CD14-positive monocyte (primary cell): Measurements from ENCODE around the gene PVALEF. TPM values are rescaled to one million over a fixed set of nuclear protein-coding genes. Genes with fewer than 3 reads are reported as not detected.

ENCODE experiments used
- DNase-seq, 3 donors: peaks; one replicate each; pipeline ENCODE4 v3.0.0-alpha.2; 2011 to 2022
- H2AFZ ChIP-seq: 2 replicates; pipeline ENCODE4 v1.6.0; 2012; ENCODE audit warnings: mild to moderate bottlenecking, low read depth, low read length, inconsistent platforms; ENCODE audit not compliant: insufficient read depth, poor library complexity, severe bottlenecking
- H3K27ac ChIP-seq, 2 donors: 1 replicate in 1 of 2; 2 replicates in 1 of 2; pipeline ENCODE4 v1.5.1; 2012 to 2013; ENCODE audit warnings: low read length in 2 of 2, control low read depth in 1 of 2, inconsistent platforms in 1 of 2, low read depth in 1 of 2, mild to moderate bottlenecking in 1 of 2
- H3K27me3 ChIP-seq, 2 donors: one replicate each; pipeline versions ENCODE4 v1.6.0 to v1.6.1; 2011 to 2013; ENCODE audit warnings: low read length in 2 of 2; ENCODE audit not compliant: control insufficient read depth in 2 of 2, insufficient read depth in 2 of 2
- H3K36me3 ChIP-seq, 2 donors: replicated peaks in 1 of 2; 1 replicate in 1 of 2; 2 replicates in 1 of 2; pipeline versions ENCODE4 v1.5.1 to v1.6.1; 2012 to 2013; ENCODE audit warnings: low read length in 2 of 2, control low read depth in 1 of 2, inconsistent platforms in 1 of 2, mild to moderate bottlenecking in 1 of 2; ENCODE audit not compliant: insufficient read depth in 2 of 2, control insufficient read depth in 1 of 2
- H3K4me1 ChIP-seq, 2 donors: 1 replicate in 1 of 2; 2 replicates in 1 of 2; pipeline versions ENCODE4 v1.5.1 to v1.6.1; 2012 to 2013; ENCODE audit warnings: low read length in 2 of 2, control low read depth in 1 of 2, inconsistent platforms in 1 of 2, mild to moderate bottlenecking in 1 of 2, moderate library complexity in 1 of 2; ENCODE audit not compliant: insufficient read depth in 2 of 2, control insufficient read depth in 1 of 2
- H3K4me2 ChIP-seq: replicated peaks from 2 replicates; pipeline ENCODE3; 2012; ENCODE audit warnings: low read length, moderate library complexity, mild to moderate bottlenecking; ENCODE audit not compliant: poor library complexity, severe bottlenecking; ENCODE audit errors: extremely low read depth
- H3K4me3 ChIP-seq, 3 experiments: fragments of 200-600 bp in 1 of 3; sonication (generic) in 1 of 3; replicated peaks in 1 of 3; 1 replicate in 2 of 3; 2 replicates in 1 of 3; pipeline ENCODE4 v1.5.1; 2011 to 2013; ENCODE audit warnings: low read length in 3 of 3, mild to moderate bottlenecking in 3 of 3, control low read depth in 2 of 3, low read depth in 2 of 3, inconsistent platforms in 1 of 3, moderate library complexity in 1 of 3
- H3K79me2 ChIP-seq: 2 replicates; pipeline ENCODE4 v1.6.0; 2012; ENCODE audit warnings: mild to moderate bottlenecking, control low read depth, inconsistent platforms, low read length, moderate library complexity; ENCODE audit not compliant: insufficient read depth
- H3K9ac ChIP-seq: 2 replicates; pipeline ENCODE4 v1.6.0; 2017; ENCODE audit warnings: low read length, mild to moderate bottlenecking; ENCODE audit not compliant: insufficient read depth, poor library complexity, severe bottlenecking
- H3K9me3 ChIP-seq, 2 donors: replicated peaks in 1 of 2; 1 replicate in 1 of 2; 2 replicates in 1 of 2; pipeline versions ENCODE4 v1.5.1 to v1.6.1; 2012 to 2013; ENCODE audit warnings: low read length in 2 of 2, control low read depth in 1 of 2; ENCODE audit not compliant: control insufficient read depth in 1 of 2, insufficient read depth in 1 of 2
- H4K20me1 ChIP-seq: 2 replicates; pipeline ENCODE4 v1.6.0; 2012; ENCODE audit warnings: mild to moderate bottlenecking, low read length, control low read depth, moderate library complexity; ENCODE audit not compliant: insufficient read depth
- H3K27ac Mint-ChIP-seq, 7 donors: one replicate each; pipeline ENCODE4 v1.8.0; 2020; ENCODE audit warnings: mild to moderate bottlenecking in 7 of 7, mixed read lengths in 7 of 7, moderate library complexity in 6 of 7, inconsistent platforms in 2 of 7
- H3K27me3 Mint-ChIP-seq, 3 donors: one replicate each; pipeline ENCODE4 v1.8.0; 2021 to 2022; ENCODE audit warnings: low read depth in 3 of 3, mild to moderate bottlenecking in 3 of 3, mixed read lengths in 3 of 3, moderate library complexity in 3 of 3, inconsistent platforms in 1 of 3
- H3K36me3 Mint-ChIP-seq, 2 donors: one replicate each; pipeline ENCODE4 v1.8.0; 2020; ENCODE audit warnings: mixed read lengths in 2 of 2, inconsistent platforms in 1 of 2, mild to moderate bottlenecking in 1 of 2
- H3K4me1 Mint-ChIP-seq: one replicate; pipeline ENCODE4 v1.8.0; 2020; ENCODE audit warnings: mild to moderate bottlenecking, mixed read lengths
- H3K4me3 Mint-ChIP-seq, 2 donors: one replicate each; pipeline ENCODE4 v1.8.0; 2020; ENCODE audit warnings: mild to moderate bottlenecking in 2 of 2, mixed read lengths in 2 of 2, moderate library complexity in 1 of 2
- H3K9me3 Mint-ChIP-seq, 7 donors: one replicate each; pipeline ENCODE4 v1.8.0; 2020 to 2022; ENCODE audit warnings: mixed read lengths in 7 of 7, mild to moderate bottlenecking in 6 of 7, moderate library complexity in 6 of 7, inconsistent platforms in 2 of 7
- WGBS: methylation state at CpG from one replicate; pipeline ENCODE4 v1.1.5; 2013; ENCODE audit warnings: missing lambda C conversion rate; ENCODE audit not compliant: insufficient coverage; 5-methylcytosine and 5-hydroxymethylcytosine counted together
- intact Hi-C, 2 donors: fragments of 100-400 bp; cut with micrococcal nuclease; formaldehyde crosslinking; loops; one replicate each; pipeline versions ENCODE4 v1.15.0 to v1.15.1; 2023
- polyA plus RNA-seq, 3 donors: library from polyadenylated mRNA; depleted of rRNA in 1 of 3; unstranded in 2 of 3; stranded (reverse) in 1 of 3; fragments of 300-500 nt in 2 of 3; fragments of >200 nt in 1 of 3; fragmentation: Illumina TruSeq in 2 of 3; gene quantifications; 1 replicate in 2 of 3; 2 replicates in 1 of 3; pipeline ENCODE4 v1.2.3, GENCODE V29; 2012 to 2021
- TF ChIP-seq, protein P1 (sequence below): fragments of 200-600 bp; IDR thresholded peaks from one replicate; pipeline ENCODE4 v1.8.0; 2022; ENCODE audit warnings: antibody characterized with exemption, mild to moderate bottlenecking

The PVALEF gene
- polyA plus RNA-seq, 3 donors = not detected

DNA sequence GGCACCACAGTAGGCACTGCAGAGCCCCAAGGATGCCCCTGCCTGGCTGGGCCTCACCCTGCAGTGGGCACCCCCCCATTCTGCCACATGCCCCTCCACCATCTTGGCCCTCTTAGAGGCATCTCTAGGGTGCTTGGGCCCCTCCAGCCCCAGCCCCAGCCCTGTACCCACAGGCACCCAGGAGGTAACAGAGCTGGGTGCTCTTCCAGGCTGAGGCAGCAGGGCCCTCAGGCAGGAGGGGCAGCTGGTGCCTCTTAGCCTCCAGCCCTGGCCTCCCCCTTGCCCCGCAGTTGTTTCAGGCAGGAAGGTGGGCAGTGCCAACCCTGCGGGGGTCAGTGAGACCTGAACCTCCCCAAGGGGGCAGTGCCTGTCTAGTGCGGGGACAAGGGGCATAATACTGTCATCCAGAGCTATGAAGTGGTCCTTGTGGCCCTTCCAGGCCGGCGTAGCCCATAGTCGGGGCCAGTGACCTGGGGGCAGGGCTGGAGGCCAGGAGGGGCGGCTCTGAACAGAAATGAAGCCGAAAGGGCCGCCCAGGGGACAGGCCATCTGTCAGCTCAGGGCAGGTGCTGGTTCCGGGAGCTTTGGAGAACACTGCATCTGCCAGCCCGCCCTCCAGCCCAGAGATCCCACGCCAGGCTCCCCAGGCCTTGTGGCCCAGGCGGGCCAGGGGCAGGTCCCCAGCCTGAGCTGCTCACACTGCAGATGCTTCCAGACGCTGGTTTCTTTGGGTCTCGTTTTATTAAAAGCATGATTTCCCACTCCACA is 5.6 kb downstream of the PVALEF start:
- H3K27ac ChIP-seq = no peak overlapping the region
- H3K4me1 Mint-ChIP-seq = no peaks in the 10 kb centered on the region
- H3K27me3 ChIP-seq = peaks cover 0 to 11% of the 10 kb centered on the region in 2 donors
- H3K36me3 ChIP-seq = no peaks in the 10 kb centered on the region
- no peak overlapping the region for H3K4me3 Mint-ChIP-seq
- no peak overlapping the region for H2AFZ ChIP-seq
- peaks cover 0 to 4% of the 10 kb centered on the region in 2 donors for H3K4me1 ChIP-seq
- intact Hi-C loops = no loop called here
- H4K20me1 ChIP-seq = no peaks in the 10 kb centered on the region
- peaks cover 12 to 24% (median 16%) of the 10 kb centered on the region in 3 donors for H3K27me3 Mint-ChIP-seq
- H3K4me3 ChIP-seq = no peak overlapping the region
- TF ChIP-seq, protein P1, sequence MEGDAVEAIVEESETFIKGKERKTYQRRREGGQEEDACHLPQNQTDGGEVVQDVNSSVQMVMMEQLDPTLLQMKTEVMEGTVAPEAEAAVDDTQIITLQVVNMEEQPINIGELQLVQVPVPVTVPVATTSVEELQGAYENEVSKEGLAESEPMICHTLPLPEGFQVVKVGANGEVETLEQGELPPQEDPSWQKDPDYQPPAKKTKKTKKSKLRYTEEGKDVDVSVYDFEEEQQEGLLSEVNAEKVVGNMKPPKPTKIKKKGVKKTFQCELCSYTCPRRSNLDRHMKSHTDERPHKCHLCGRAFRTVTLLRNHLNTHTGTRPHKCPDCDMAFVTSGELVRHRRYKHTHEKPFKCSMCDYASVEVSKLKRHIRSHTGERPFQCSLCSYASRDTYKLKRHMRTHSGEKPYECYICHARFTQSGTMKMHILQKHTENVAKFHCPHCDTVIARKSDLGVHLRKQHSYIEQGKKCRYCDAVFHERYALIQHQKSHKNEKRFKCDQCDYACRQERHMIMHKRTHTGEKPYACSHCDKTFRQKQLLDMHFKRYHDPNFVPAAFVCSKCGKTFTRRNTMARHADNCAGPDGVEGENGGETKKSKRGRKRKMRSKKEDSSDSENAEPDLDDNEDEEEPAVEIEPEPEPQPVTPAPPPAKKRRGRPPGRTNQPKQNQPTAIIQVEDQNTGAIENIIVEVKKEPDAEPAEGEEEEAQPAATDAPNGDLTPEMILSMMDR = no peak
- H3K36me3 Mint-ChIP-seq = peaks cover 0 to 5% of the 10 kb centered on the region in 2 donors
- WGBS = 94% methylated on average over 14 of the region's 15 CpGs
- no peak for DNase-seq
- H3K27ac Mint-ChIP-seq = no peak overlapping the region
- no peak overlapping the region for H3K9ac ChIP-seq
- no peaks in the 10 kb centered on the region for H3K79me2 ChIP-seq
- H3K4me2 ChIP-seq = no peak overlapping the region
- peaks cover 3 to 11% (median 7%) of the 10 kb centered on the region in 7 donors for H3K9me3 Mint-ChIP-seq
- H3K9me3 ChIP-seq = peaks cover 0 to 6% of the 10 kb centered on the region in 2 donors

DNA sequence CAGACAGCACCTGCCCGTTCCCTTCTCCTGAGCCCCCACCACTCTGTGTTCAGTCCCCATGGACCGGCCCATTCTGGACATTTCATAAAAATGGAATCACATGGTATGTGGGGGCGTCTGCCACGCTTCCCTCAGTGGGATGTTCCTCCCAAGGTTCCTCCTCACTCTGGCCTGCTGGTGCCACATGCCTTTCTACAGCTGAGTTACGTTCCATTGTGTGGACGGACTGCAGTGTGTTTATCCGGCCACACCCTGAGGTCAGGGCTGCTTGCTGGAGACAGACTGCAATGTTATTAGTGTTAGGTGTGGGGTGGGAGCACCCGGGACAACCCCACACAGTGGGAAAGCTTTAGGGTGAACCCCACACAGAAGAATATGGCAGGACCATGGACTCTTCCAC is 6.6 kb downstream of the PVALEF start:
- H3K4me1 ChIP-seq = no peaks in the 10 kb centered on the region
- peaks cover 0 to 5% of the 10 kb centered on the region in 2 donors for H3K27me3 ChIP-seq
- intact Hi-C loops = no loop called here
- 65% methylated on average over 4 of the region's 8 CpGs for WGBS
- no peaks in the 10 kb centered on the region for H3K79me2 ChIP-seq
- no peaks in the 10 kb centered on the region for H3K4me1 Mint-ChIP-seq
- H2AFZ ChIP-seq = no peak overlapping the region
- H3K4me3 Mint-ChIP-seq = no peak overlapping the region
- H4K20me1 ChIP-seq = no peaks in the 10 kb centered on the region
- H3K27me3 Mint-ChIP-seq = peaks cover 10 to 17% (median 10%) of the 10 kb centered on the region in 3 donors
- peak overlapping the region in 1 of 7 donors; percentile 69 for H3K27ac Mint-ChIP-seq
- no peak overlapping the region for H3K27ac ChIP-seq
- H3K9me3 Mint-ChIP-seq = peaks cover 3 to 11% (median 7%) of the 10 kb centered on the region in 7 donors
- no peak for DNase-seq
- TF ChIP-seq, protein P1 = no peak
- H3K4me3 ChIP-seq = no peak overlapping the region
- no peaks in the 10 kb centered on the region for H3K36me3 ChIP-seq
- H3K36me3 Mint-ChIP-seq = peaks cover 0 to 5% of the 10 kb centered on the region in 2 donors
- no peak overlapping the region for H3K4me2 ChIP-seq
- H3K9me3 ChIP-seq = peaks cover 0 to 6% of the 10 kb centered on the region in 2 donors
- no peak overlapping the region for H3K9ac ChIP-seq
